K562 (cell line): Measurements from ENCODE around the gene CDCP1. TPM values are rescaled to one million over a fixed set of nuclear protein-coding genes. Genes with fewer than 3 reads are reported as not detected.
A peak's percentile ranks its signal among the peaks of the same experiment; 100 is the strongest.

Experiments
- ATAC-seq: fragments of 200-7000 bp; cut with Tn5 transposase; 3 replicates; pipeline ENCODE4 v1.9.1; 2020; ENCODE audit warnings: moderate library complexity
- BruUV-seq: library from RNA; stranded (reverse); fragments of 400-500 nt; replicated peaks from 2 replicates; lab custom pipeline; 2021; lab: Mats Ljungman, UMichigan
- CTCF ChIA-PET: fragments of 300-600 bp; formaldehyde crosslinking; extraction: SDS; loops from one replicate; lab custom pipeline; 2021; ENCODE audit warnings: low intra/inter-chr PET ratio; lab: Yijun Ruan, JAX
- POLR2A ChIA-PET: fragments of 300-600, 350-650 bp; sonication (Branson Sonifier 250); formaldehyde crosslinking; extraction: SDS; loops from one replicate; lab custom pipeline; 2021; ENCODE audit warnings: antibody characterized with exemption, inconsistent platforms; lab: Yijun Ruan, JAX
- DNase-seq, 4 experiments: peaks; one replicate each; pipeline versions ENCODE4 v3.0.0 to v3.0.0-alpha.2; 2011 to 2018; ENCODE audit warnings: low spot score in 3 of 4, mixed read lengths in 3 of 4; ENCODE audit errors: extremely low read depth in 1 of 4
- FAIRE-seq: peaks from 2 replicates; lab custom pipeline; 2011; peaks lifted over from hg19 to GRCh38; lab: Jason Lieb, UNC
- H2AFZ ChIP-seq: 2 replicates; pipeline ENCODE4 v1.6.0; 2011; ENCODE audit warnings: low read depth, low read length, control low read depth, inconsistent platforms
- H3K27ac ChIP-seq: fragments of 200-600 bp; 3 replicates; pipeline ENCODE4 v1.8.0; 2011; ENCODE audit warnings: low read depth, mild to moderate bottlenecking, control low read depth, inconsistent platforms, low read length, moderate library complexity, mixed read lengths; ENCODE audit errors: extremely low read depth
- H3K27me3 ChIP-seq, 2 experiments: fragments of 300-600 bp in 1 of 2; 2 replicates in 1 of 2; 3 replicates in 1 of 2; pipeline versions ENCODE4 v1.6.0 to v1.8.0; 2011; ENCODE audit warnings: inconsistent platforms in 2 of 2, low read length in 2 of 2, mild to moderate bottlenecking in 1 of 2, mixed read lengths in 1 of 2, moderate library complexity in 1 of 2; ENCODE audit not compliant: control insufficient read depth in 2 of 2, insufficient read depth in 2 of 2
- H3K36me3 ChIP-seq: fragments of 300-600 bp; 3 replicates; pipeline ENCODE4 v1.8.0; 2011; ENCODE audit warnings: mild to moderate bottlenecking, low read length, inconsistent platforms; ENCODE audit not compliant: control insufficient read depth, insufficient read depth
- H3K4me1 ChIP-seq, 2 experiments: fragments of 200-600 bp in 1 of 2; replicated peaks in 1 of 2; 2 replicates in 1 of 2; 3 replicates in 1 of 2; pipeline versions ENCODE4 v1.5.1 to v1.8.0; 2011; ENCODE audit warnings: inconsistent platforms in 2 of 2, low read length in 2 of 2, mild to moderate bottlenecking in 1 of 2, mixed read lengths in 1 of 2, moderate library complexity in 1 of 2; ENCODE audit not compliant: control insufficient read depth in 2 of 2, insufficient read depth in 2 of 2
- H3K4me2 ChIP-seq: 2 replicates; pipeline ENCODE4 v1.6.1; 2011; ENCODE audit warnings: low read length, control low read depth, inconsistent platforms, mixed read lengths; ENCODE audit not compliant: insufficient read depth
- H3K4me3 ChIP-seq: fragments of 200-600 bp; sonication (generic), shearing (Covaris generic); 2 replicates; pipeline ENCODE4 v1.5.1; 2016; ENCODE audit warnings: control low read depth, inconsistent platforms
- H3K79me2 ChIP-seq: fragments of 200-600 bp; 3 replicates; pipeline ENCODE4 v1.8.0; 2011; ENCODE audit warnings: low read length, inconsistent platforms; ENCODE audit not compliant: control insufficient read depth, insufficient read depth
- H3K9ac ChIP-seq, 2 experiments: 2 replicates each; pipeline versions ENCODE4 v1.6.0 to v1.6.1; 2011; ENCODE audit warnings: low read depth in 2 of 2, low read length in 2 of 2, control low read depth in 1 of 2, inconsistent platforms in 1 of 2, mild to moderate bottlenecking in 1 of 2, mixed read lengths in 1 of 2; ENCODE audit not compliant: insufficient read depth in 1 of 2
- H3K9me1 ChIP-seq: one replicate; pipeline ENCODE4 v1.6.0; 2011; ENCODE audit warnings: inconsistent platforms, mild to moderate bottlenecking, low read length, moderate library complexity; ENCODE audit not compliant: control insufficient read depth, insufficient read depth
- H3K9me3 ChIP-seq: replicated peaks from 2 replicates; pipeline ENCODE4 v1.5.1; 2011; ENCODE audit warnings: low read depth, low read length, inconsistent platforms; ENCODE audit not compliant: control insufficient read depth, insufficient read depth
- H4K20me1 ChIP-seq: replicated peaks from 2 replicates; pipeline ENCODE4 v1.6.1; 2011; ENCODE audit warnings: low read length, inconsistent platforms, mixed read lengths; ENCODE audit not compliant: control insufficient read depth, insufficient read depth
- BACH1 ChIP-seq: fragments of 200-800 bp; sonication (Bioruptor generic); IDR thresholded peaks from 2 replicates; pipeline ENCODE4 v1.6.1; 2016; ENCODE audit warnings: missing genetic modification characterization, missing compliant biosample characterization
- CEBPB ChIP-seq: fragments of 450-650 bp; IDR thresholded peaks from 2 replicates; pipeline ENCODE4 v1.6.1; 2016; ENCODE audit warnings: missing genetic modification characterization, missing compliant biosample characterization
- CEBPG ChIP-seq, 3 experiments: fragments of 200-800 bp in 1 of 3; sonication (Bioruptor generic) in 1 of 3; sonication (generic) in 1 of 3; formaldehyde crosslinking in 1 of 3; IDR thresholded peaks in 2 of 3; conservative IDR thresholded peaks in 1 of 3; 2 replicates each; pipeline versions ENCODE4 v1.6.1 to v1.8.0; 2016 to 2022; ENCODE audit warnings: missing compliant biosample characterization in 2 of 3, missing genetic modification characterization in 2 of 3, mild to moderate bottlenecking in 1 of 3, missing genetic modification reagents in 1 of 3
- DIDO1 ChIP-seq: fragments of 450-650 bp; IDR thresholded peaks from 2 replicates; pipeline ENCODE4 v1.6.1; 2016; ENCODE audit warnings: low read depth, missing biosample characterization, missing genetic modification characterization
- DMBX1 ChIP-seq: fragments of 250-450 bp; sonication (Bioruptor Pico); IDR thresholded peaks from 2 replicates; pipeline ENCODE4 v1.8.0; 2022; ENCODE audit warnings: inconsistent platforms, mild to moderate bottlenecking, moderate library complexity, borderline replicate concordance
- KDM1A ChIP-seq, 2 experiments: fragments of 450-650 bp; IDR thresholded peaks; 2 replicates each; pipeline ENCODE4 v1.6.1; 2016; ENCODE audit warnings: mild to moderate bottlenecking in 2 of 2
- PTTG1 ChIP-seq: fragments of 450-650 bp; IDR thresholded peaks from 2 replicates; pipeline ENCODE4 v1.6.1; 2016; ENCODE audit warnings: low read depth, mild to moderate bottlenecking, missing genetic modification characterization, missing compliant biosample characterization
- RCOR1 ChIP-seq, 2 experiments: IDR thresholded peaks; 2 replicates each; pipeline ENCODE4 v1.6.1; 2012; ENCODE audit warnings: low read depth in 2 of 2, low read length in 2 of 2, borderline replicate concordance in 1 of 2, improper control_type of control experiment in 1 of 2
- SNIP1 ChIP-seq: fragments of 450-650 bp; IDR thresholded peaks from 2 replicates; pipeline ENCODE4 v1.7.1; 2017; ENCODE audit warnings: low read depth, mild to moderate bottlenecking
- TCF7L2 ChIP-seq: fragments of 150-350 bp; IDR thresholded peaks from 2 replicates; pipeline ENCODE4 v1.6.1; 2016; ENCODE audit warnings: low read depth, mild to moderate bottlenecking, low read length, moderate library complexity
- ZNF175 ChIP-seq: fragments of 200-800 bp; sonication (Bioruptor generic); IDR thresholded peaks from 2 replicates; pipeline ENCODE4 v1.6.1; 2016; ENCODE audit warnings: low read depth, mild to moderate bottlenecking, missing genetic modification characterization, missing compliant biosample characterization
- ZNF282 ChIP-seq: sonication (generic); formaldehyde crosslinking; IDR thresholded peaks from 2 replicates; pipeline ENCODE4 v1.8.1; 2023; ENCODE audit warnings: missing genetic modification reagents
- ZNF75A ChIP-seq: fragments of 450-650 bp; formaldehyde crosslinking; IDR thresholded peaks from 2 replicates; pipeline ENCODE4 v1.4.0; 2020; ENCODE audit warnings: mild to moderate bottlenecking
- WGBS: fragments of 100-300 bp; shearing (Covaris generic); methylation state at CpG from one replicate; pipeline ENCODE4 v1.1.6; 2016; ENCODE audit warnings: low coverage, mixed read lengths; ENCODE audit not compliant: insufficient coverage; ENCODE audit errors: missing lambda C conversion rate; 5-methylcytosine and 5-hydroxymethylcytosine counted together
- in situ Hi-C: fragments of 300-500 bp; cut with MboI; formaldehyde crosslinking; loops from 4 replicates; pipeline ENCODE4 v1.15.0; 2018; ENCODE audit warnings: inconsistent platforms, mixed read lengths
- intact Hi-C: fragments of 100-400 bp; cut with micrococcal nuclease; formaldehyde crosslinking; loops from 2 replicates; pipeline ENCODE4 v1.14.2; 2022
- polyA plus RNA-seq, 8 experiments: library from polyadenylated mRNA; depleted of rRNA in 4 of 8; stranded (reverse) in 5 of 8; unstranded in 3 of 8; fragments of >200 nt; fragmentation: Nextera tagmentation in 2 of 8; fragmentation: Illumina TruSeq in 1 of 8; extraction: Ambion mirVana in 2 of 8; extraction: Trizol in 1 of 8; gene quantifications; 2 replicates each; pipeline versions ENCODE4 v1.2.1 to v1.2.3, GENCODE V29; 2011 to 2014; ENCODE audit warnings: inconsistent platforms in 1 of 8, missing spikeins in 1 of 8
- total RNA-seq, 7 experiments: library from RNA; depleted of rRNA in 6 of 7; stranded (reverse); fragments of >200 nt in 6 of 7; fragmentation: Illumina TruSeq in 2 of 7; extraction: Trizol in 2 of 7; gene quantifications; 2 replicates each; pipeline versions ENCODE4 v1.2.1 to v1.2.3, GENCODE V29; 2011 to 2021; ENCODE audit warnings: low replicate concordance in 1 of 7
- TF ChIP-seq, protein P1 (sequence below): fragments of 200-800 bp; sonication (Bioruptor generic); IDR thresholded peaks from 2 replicates; pipeline ENCODE4 v1.6.1; 2017; ENCODE audit warnings: missing genetic modification characterization, missing compliant biosample characterization

CDCP1 gene
- total and polyA plus RNA-seq, 9 of the 15 experiments (the other 6 are each of a cell fraction or from before 2014, with no cell fraction given), result 3.9 to 16.4 (median 5.2) TPM

DNA sequence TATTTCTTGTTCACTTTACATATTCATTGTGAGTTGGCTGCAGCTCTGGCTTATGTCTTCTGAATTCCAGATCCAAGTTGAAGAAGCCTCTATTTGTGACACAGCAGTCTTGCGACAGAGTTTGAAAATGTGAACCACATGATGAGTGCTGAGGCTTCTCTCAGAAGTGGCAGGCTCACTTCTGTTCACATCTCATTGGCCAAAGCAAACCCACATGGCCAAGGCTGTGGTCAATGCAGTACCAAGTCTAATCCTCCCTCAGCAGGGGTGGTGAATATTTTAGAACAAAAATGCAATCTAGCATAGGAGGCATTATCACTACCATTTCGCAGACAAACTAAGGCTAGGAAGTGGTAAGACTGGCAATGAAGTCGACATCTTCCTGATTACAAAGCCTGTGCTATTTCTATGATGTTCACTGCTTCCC is 45.2 kb downstream of the CDCP1 start (continued):
- no peak for TF ChIP-seq ZNF282 (CRISPR knock-in tag)

DNA sequence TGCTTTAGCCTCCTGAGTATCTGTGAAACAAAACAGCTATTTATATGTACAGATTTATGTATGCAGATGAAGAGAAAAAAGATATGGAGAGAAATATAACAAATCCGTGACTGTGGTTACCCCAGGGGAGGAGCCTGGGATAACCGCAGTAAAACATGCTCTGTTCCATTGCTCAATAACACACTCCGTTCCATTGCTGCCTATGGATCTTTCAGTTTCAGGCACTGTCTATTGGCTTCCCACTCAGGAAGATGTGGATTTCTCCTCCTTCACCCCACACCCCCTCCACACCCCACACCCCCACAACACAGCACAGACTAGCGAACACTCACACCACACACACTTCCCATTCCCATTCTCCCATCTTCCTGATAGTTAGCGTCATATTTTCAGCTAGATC is 47.9 kb downstream of the CDCP1 start:
- ATAC-seq (peak; percentile 35; the same call in 2 of the 3 replicates), DNase-seq (peak in 1 of 4 experiments; percentile 21), FAIRE-seq (no peak)
- Histone ChIP-seq H4K20me1 (no peaks in the 10 kb centered on the region), H3K27ac (no peak overlapping the region), H3K9ac (no peak overlapping the region), H2AFZ (no peak overlapping the region), H3K27me3 (no peaks in the 10 kb centered on the region), H3K4me1 (peaks cover 15 to 50% of the 10 kb centered on the region in 2 experiments), H3K9me1 (no peaks in the 10 kb centered on the region), H3K4me3 (no peak overlapping the region), H3K79me2 (peaks cover 4% of the 10 kb centered on the region; the same call in 1 of the 3 replicates), H3K36me3 (peaks cover 11% of the 10 kb centered on the region), H3K9me3 (0 out of 2 replicates have a peak, but pooled peaks cover 5% of the 10 kb centered on the region), H3K4me2 (no peak overlapping the region)
- 55% methylated on average over 5 of the region's 5 CpGs for WGBS
- in situ Hi-C loops, result no loop called here
- CTCF ChIA-PET, result no interaction called here
- BruUV-seq, result no TSS peak
- TF ChIP-seq BACH1 (tag), result 0 out of 2 replicates have a peak, but pooled peaks have one; percentile 33
- no peak for TF ChIP-seq SNIP1
- peak; percentile 48 for TF ChIP-seq CEBPB (tag)
- TF ChIP-seq, protein P1, sequence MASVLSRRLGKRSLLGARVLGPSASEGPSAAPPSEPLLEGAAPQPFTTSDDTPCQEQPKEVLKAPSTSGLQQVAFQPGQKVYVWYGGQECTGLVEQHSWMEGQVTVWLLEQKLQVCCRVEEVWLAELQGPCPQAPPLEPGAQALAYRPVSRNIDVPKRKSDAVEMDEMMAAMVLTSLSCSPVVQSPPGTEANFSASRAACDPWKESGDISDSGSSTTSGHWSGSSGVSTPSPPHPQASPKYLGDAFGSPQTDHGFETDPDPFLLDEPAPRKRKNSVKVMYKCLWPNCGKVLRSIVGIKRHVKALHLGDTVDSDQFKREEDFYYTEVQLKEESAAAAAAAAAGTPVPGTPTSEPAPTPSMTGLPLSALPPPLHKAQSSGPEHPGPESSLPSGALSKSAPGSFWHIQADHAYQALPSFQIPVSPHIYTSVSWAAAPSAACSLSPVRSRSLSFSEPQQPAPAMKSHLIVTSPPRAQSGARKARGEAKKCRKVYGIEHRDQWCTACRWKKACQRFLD (CRISPR knock-in tag), result peak; percentile 79
- peak in 1 of 2 experiments; percentile 33; a peak in 1 of 4 replicates for TF ChIP-seq KDM1A (IDR thresholded peaks at IDR 0.05)
- TF ChIP-seq CEBPG (CRISPR knock-in tag; IDR thresholded peaks at IDR 0.05), result peak; percentile 81
- TF ChIP-seq CEBPG (tag; conservative IDR thresholded peaks at IDR 0.05 in 1 of 2, IDR thresholded peaks at IDR 0.05 in 1 of 2), result peak; percentile 80 to 86
- TF ChIP-seq PTTG1 (tag), result no peak
- TF ChIP-seq RCOR1 (IDR thresholded peaks at IDR 0.05; ENCODE audit: borderline replicate concordance in 1 of 2, low read depth in 2 of 2, low read length in 2 of 2), result peak in 1 of 2 experiments; percentile 18; a peak in 1 of 4 replicates
- peak; percentile 46; the same call in 1 of the 2 replicates for TF ChIP-seq ZNF175
- TF ChIP-seq ZNF75A (CRISPR knock-in tag), result no peak
- TF ChIP-seq TCF7L2, result no peak
- no peak for TF ChIP-seq DIDO1
- peak; percentile 13; the same call in 1 of the 2 replicates for TF ChIP-seq DMBX1 (CRISPR knock-in tag)
- POLR2A ChIA-PET, result interaction anchor here (0.7 to 1.8 kb wide), 4 partner anchors 10 to 56 kb away, joined by 3 to 8 read pairs (median 4); no protein-coding TSS in a partner anchor
- intact Hi-C loops, result no loop called here
